ENCODE measurements around the gene KLF1. TPM values are rescaled to one million over a fixed set of nuclear protein-coding genes. Genes with fewer than 3 reads are reported as not detected.

The KLF1 gene
- polyA plus RNA-seq, 1 of the 3 experiments (the other 2 are of a cell fraction): not detected

- ChIA-PET POLR2A (interaction anchor here (1.1 to 2.0 kb wide), 2 partner anchors 17 to 24 kb away, joined by 3 to 6 read pairs; partner anchors contain the start of gene GCDH), CTCF (interaction anchor here (10.3 kb wide), 1 partner anchor 27 kb away, joined by 62 read pairs; no protein-coding TSS in a partner anchor)
- DNase-seq: peak; percentile 30
Measured at GRCh38 chr19:12873891-12874745, 12.9 kb downstream of the KLF1 start.

More at GRCh38 chr19:12873891-12874745, 12.9 kb downstream of the KLF1 start:
- TF ChIP-seq TAF1 (IDR thresholded peaks at IDR 0.05; ENCODE audit: borderline replicate concordance, low read depth, low read length) (no peak), TCF12 (IDR thresholded peaks at IDR 0.05) (no peak), IRF3 (IDR thresholded peaks at IDR 0.05; ENCODE audit: low read depth, low read length) (no peak), MAX (IDR thresholded peaks at IDR 0.05; ENCODE audit: low read depth) (no peak), GATA2 (CRISPR knock-in tag; IDR thresholded peaks at IDR 0.05) (no peak), RAD21 (IDR thresholded peaks at IDR 0.05; ENCODE audit: low read length) (no peak), SIN3A (IDR thresholded peaks at IDR 0.05; ENCODE audit: borderline replicate concordance, low read depth, low read length) (no peak), PBX3 (IDR thresholded peaks at IDR 0.05) (no peak), YY1 (IDR thresholded peaks at IDR 0.05; ENCODE audit: low read depth) (no peak), TEAD4 (IDR thresholded peaks at IDR 0.05; ENCODE audit: borderline replicate concordance, insufficient read depth) (no peak), GABPA (IDR thresholded peaks at IDR 0.05; ENCODE audit: low read depth) (no peak), MEF2A (IDR thresholded peaks at IDR 0.05; ENCODE audit: borderline replicate concordance, low read depth) (no peak), FOXM1 (IDR thresholded peaks at IDR 0.05; ENCODE audit: low read depth) (no peak), ELF1 (IDR thresholded peaks at IDR 0.05) (no peak), CHD2 (IDR thresholded peaks at IDR 0.05; ENCODE audit: low read length, partially characterized antibody) (no peak), FOXJ3 (CRISPR knock-in tag; IDR thresholded peaks at IDR 0.05) (no peak)
- TF ChIP-seq, protein P1, sequence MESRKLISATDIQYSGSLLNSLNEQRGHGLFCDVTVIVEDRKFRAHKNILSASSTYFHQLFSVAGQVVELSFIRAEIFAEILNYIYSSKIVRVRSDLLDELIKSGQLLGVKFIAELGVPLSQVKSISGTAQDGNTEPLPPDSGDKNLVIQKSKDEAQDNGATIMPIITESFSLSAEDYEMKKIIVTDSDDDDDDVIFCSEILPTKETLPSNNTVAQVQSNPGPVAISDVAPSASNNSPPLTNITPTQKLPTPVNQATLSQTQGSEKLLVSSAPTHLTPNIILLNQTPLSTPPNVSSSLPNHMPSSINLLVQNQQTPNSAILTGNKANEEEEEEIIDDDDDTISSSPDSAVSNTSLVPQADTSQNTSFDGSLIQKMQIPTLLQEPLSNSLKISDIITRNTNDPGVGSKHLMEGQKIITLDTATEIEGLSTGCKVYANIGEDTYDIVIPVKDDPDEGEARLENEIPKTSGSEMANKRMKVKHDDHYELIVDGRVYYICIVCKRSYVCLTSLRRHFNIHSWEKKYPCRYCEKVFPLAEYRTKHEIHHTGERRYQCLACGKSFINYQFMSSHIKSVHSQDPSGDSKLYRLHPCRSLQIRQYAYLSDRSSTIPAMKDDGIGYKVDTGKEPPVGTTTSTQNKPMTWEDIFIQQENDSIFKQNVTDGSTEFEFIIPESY (IDR thresholded peaks at IDR 0.05; ENCODE audit: borderline replicate concordance, low read depth): no peak
- Histone ChIP-seq H4K20me1 (ENCODE audit: insufficient read depth) (no peaks in the 10 kb centered on the region), H3K4me2 (no peak overlapping the region), H3K9ac (no peak overlapping the region), H2AFZ (ENCODE audit: low read depth) (no peak overlapping the region), H3K27ac (ENCODE audit: low read depth in 2 of 2, low read length in 1 of 2) (no peak overlapping the region), H3K36me3 (replicated peaks in 1 of 2; ENCODE audit: control insufficient read depth in 1 of 2, insufficient read depth in 2 of 2, low read length in 1 of 2) (peaks cover 0 to 3% of the 10 kb centered on the region in 2 experiments), H3K79me2 (ENCODE audit: insufficient read depth) (no peaks in the 10 kb centered on the region), H3F3A (replicated peaks; ENCODE audit: insufficient read depth) (peaks cover 7% of the 10 kb centered on the region), H3K27me3 (ENCODE audit: insufficient read depth) (no peaks in the 10 kb centered on the region), H3K4me1 (ENCODE audit: control insufficient read depth in 1 of 2, insufficient read depth in 2 of 2, low read depth in 1 of 2, low read length in 1 of 2) (no peaks in the 10 kb centered on the region), H3K9me2 (no peaks in the 10 kb centered on the region), H3K4me3 (ENCODE audit: low read depth in 2 of 2, low read length in 1 of 2) (no peak overlapping the region), H3K9me3 (no peaks in the 10 kb centered on the region)
- 97% methylated on average over 56 of the region's 86 CpGs for WGBS (ENCODE audit: low lambda C conversion rate)

Measured in SK-N-SH (cell line).